IMR-90 (cell line): ENCODE results near the gene SBK3. TPM values are rescaled to one million over a fixed set of nuclear protein-coding genes. Genes with fewer than 3 reads are reported as not detected.
"Not testable (repeated sequence)": the region's sequence is repeated elsewhere in the genome, so short reads cannot be mapped to it uniquely, and the experiment has no call there.

Source experiments
- ATAC-seq: fragments of 200-7000 bp; cut with Tn5 transposase; 2 replicates; pipeline ENCODE4 v1.9.1; 2020; ENCODE audit warnings: low read depth, mild to moderate bottlenecking, moderate library complexity
- BruUV-seq: library from RNA; stranded (reverse); fragments of 400-500 nt; replicated peaks from 2 replicates; lab custom pipeline; 2021; lab: Mats Ljungman, UMichigan
- CTCF ChIA-PET: fragments of 300-600 bp; formaldehyde crosslinking; extraction: SDS; loops from one replicate; lab custom pipeline; 2021; ENCODE audit warnings: antibody characterized with exemption; lab: Yijun Ruan, JAX
- POLR2A ChIA-PET: fragments of 300-600 bp; sonication (Branson Sonifier 250); formaldehyde crosslinking; loops from one replicate; lab custom pipeline; 2022; ENCODE audit warnings: antibody characterized with exemption; ENCODE audit not compliant: unreplicated experiment; lab: Charles Lee
- DNase-seq: peaks from one replicate; pipeline ENCODE4 v3.0.0; 2013
- H2AFZ ChIP-seq: replicated peaks from 2 replicates; pipeline ENCODE3; 2013; ENCODE audit warnings: low read length, mild to moderate bottlenecking; ENCODE audit not compliant: poor library complexity
- H2AK5ac ChIP-seq: 2 replicates; pipeline ENCODE4 v1.6.1; 2013; ENCODE audit warnings: low read depth, low read length, inconsistent platforms
- H2AK9ac ChIP-seq: replicated peaks from 2 replicates; pipeline ENCODE3; 2013; ENCODE audit warnings: mild to moderate bottlenecking, low read depth, low read length, moderate library complexity; ENCODE audit not compliant: poor library complexity
- H2BK120ac ChIP-seq: 2 replicates; pipeline ENCODE4 v1.6.1; 2013; ENCODE audit warnings: low read depth, low read length, inconsistent platforms
- H2BK15ac ChIP-seq: 3 replicates; pipeline ENCODE4 v1.6.1; 2013; ENCODE audit warnings: low read depth, low read length, inconsistent platforms
- H2BK20ac ChIP-seq: 2 replicates; pipeline ENCODE4 v1.6.1; 2013; ENCODE audit warnings: low read depth, mild to moderate bottlenecking, inconsistent platforms, low read length, moderate library complexity
- H2BK5ac ChIP-seq: 2 replicates; pipeline ENCODE4 v1.6.1; 2013; ENCODE audit warnings: mild to moderate bottlenecking, low read depth, low read length, inconsistent platforms; ENCODE audit not compliant: poor library complexity, severe bottlenecking
- H3K14ac ChIP-seq: replicated peaks from 2 replicates; pipeline ENCODE4 v1.6.1; 2013; ENCODE audit warnings: low read depth, low read length, inconsistent platforms
- H3K18ac ChIP-seq: 2 replicates; pipeline ENCODE4 v1.6.1; 2013; ENCODE audit warnings: low read depth, low read length, control low read depth
- H3K23ac ChIP-seq: 2 replicates; pipeline ENCODE4 v1.6.1; 2013; ENCODE audit warnings: low read depth, low read length, inconsistent platforms
- H3K27ac ChIP-seq: 2 replicates; pipeline ENCODE4 v1.5.1; 2013; ENCODE audit warnings: mild to moderate bottlenecking, control low read depth, low read length; ENCODE audit not compliant: insufficient read depth
- H3K27me3 ChIP-seq: 2 replicates; pipeline ENCODE4 v1.6.1; 2013; ENCODE audit warnings: low read length; ENCODE audit not compliant: control insufficient read depth, insufficient read depth
- H3K36me3 ChIP-seq: 2 replicates; pipeline ENCODE4 v1.6.1; 2013; ENCODE audit warnings: low read length, mixed read lengths; ENCODE audit not compliant: control insufficient read depth, insufficient read depth
- H3K4ac ChIP-seq: 2 replicates; pipeline ENCODE4 v1.6.1; 2013; ENCODE audit warnings: low read depth, low read length, inconsistent platforms
- H3K4me1 ChIP-seq: 2 replicates; pipeline ENCODE4 v1.6.1; 2013; ENCODE audit warnings: low read length, mixed read lengths; ENCODE audit not compliant: control insufficient read depth, insufficient read depth
- H3K4me2 ChIP-seq: 2 replicates; pipeline ENCODE4 v1.6.1; 2013; ENCODE audit warnings: low read depth, mild to moderate bottlenecking, control low read depth, low read length, moderate library complexity
- H3K4me3 ChIP-seq: 2 replicates; pipeline ENCODE4 v1.5.1; 2013; ENCODE audit warnings: low read depth, mild to moderate bottlenecking, control low read depth, low read length, moderate library complexity; ENCODE audit not compliant: insufficient read depth
- H3K56ac ChIP-seq: 2 replicates; pipeline ENCODE4 v1.6.1; 2013; ENCODE audit warnings: low read length, inconsistent platforms; ENCODE audit not compliant: insufficient read depth; ENCODE audit errors: extremely low read depth
- H3K79me1 ChIP-seq, 2 experiments: 2 replicates each; pipeline ENCODE4 v1.6.1; 2013; ENCODE audit warnings: low read length in 2 of 2, inconsistent platforms in 1 of 2, low read depth in 1 of 2
- H3K9ac ChIP-seq: 2 replicates; pipeline ENCODE4 v1.6.1; 2013; ENCODE audit warnings: low read depth, low read length, control low read depth
- H3K9me1 ChIP-seq: 2 replicates; pipeline ENCODE4 v1.6.1; 2013; ENCODE audit warnings: low read length, inconsistent platforms; ENCODE audit not compliant: insufficient read depth
- H3K9me3 ChIP-seq: 2 replicates; pipeline ENCODE4 v1.6.1; 2013; ENCODE audit warnings: low read length; ENCODE audit not compliant: control insufficient read depth, insufficient read depth
- H4K20me1 ChIP-seq: 2 replicates; pipeline ENCODE4 v1.6.1; 2013; ENCODE audit warnings: low read length, inconsistent platforms; ENCODE audit not compliant: insufficient read depth
- H4K5ac ChIP-seq: 2 replicates; pipeline ENCODE4 v1.6.1; 2013; ENCODE audit warnings: mild to moderate bottlenecking, low read depth, low read length, control low read depth
- H4K8ac ChIP-seq, 2 experiments: 2 replicates each; pipeline ENCODE4 v1.6.1; 2013; ENCODE audit warnings: low read depth in 2 of 2, low read length in 2 of 2, control low read depth in 1 of 2, inconsistent platforms in 1 of 2
- H4K91ac ChIP-seq: 2 replicates; pipeline ENCODE4 v1.6.1; 2013; ENCODE audit warnings: low read depth, low read length, inconsistent platforms; ENCODE audit not compliant: insufficient read depth
- MAFK ChIP-seq: IDR thresholded peaks from 2 replicates; pipeline ENCODE4 v1.6.1; 2012; ENCODE audit warnings: low read depth, low read length, improper control_type of control experiment
- MAZ ChIP-seq: IDR thresholded peaks from 2 replicates; pipeline ENCODE4 v1.6.1; 2012; ENCODE audit warnings: low read depth, mild to moderate bottlenecking, low read length, improper control_type of control experiment, moderate library complexity, borderline replicate concordance
- NFE2L2 ChIP-seq: fragments of 150-350 bp; IDR thresholded peaks from 2 replicates; pipeline ENCODE4 v1.6.1; 2016; ENCODE audit warnings: low read depth, mild to moderate bottlenecking, low read length
- WGBS, 2 experiments: methylation state at CpG; one replicate each; pipeline versions ENCODE4 v1.1.5 to v1.1.7; 2013; ENCODE audit warnings: missing lambda C conversion rate in 2 of 2; ENCODE audit not compliant: insufficient read length in 1 of 2; ENCODE audit errors: extremely low coverage in 2 of 2; 5-methylcytosine and 5-hydroxymethylcytosine counted together
- dilution Hi-C: fragments of 300-500 bp; cut with HindIII; formaldehyde crosslinking; loops from one replicate; pipeline ENCODE4 v1.14.3; 2018; ENCODE audit warnings: low sequenced_read_pairs; ENCODE audit not compliant: unreplicated experiment
- in situ Hi-C: fragments of 300-500 bp; cut with MboI; formaldehyde crosslinking; loops from 3 replicates; pipeline ENCODE4 v1.14.3; 2019; ENCODE audit warnings: low sequenced_read_pairs, inconsistent platforms, mixed read lengths
- intact Hi-C: fragments of 100-400 bp; cut with micrococcal nuclease; formaldehyde crosslinking; loops from 2 replicates; pipeline ENCODE4 v1.10.0; 2022
- polyA plus RNA-seq, 3 experiments: library from polyadenylated mRNA; depleted of rRNA; stranded (reverse); fragments of >200 nt; gene quantifications; 2 replicates each; pipeline ENCODE4 v1.2.3, GENCODE V29; 2012; ENCODE audit warnings: low replicate concordance in 1 of 3
- total RNA-seq: library from RNA; depleted of rRNA; stranded (reverse); fragments of >200 nt; gene quantifications from 2 replicates; pipeline ENCODE4 v1.2.3, GENCODE V29; 2012

Gene SBK3
- total and polyA plus RNA-seq, 2 of the 4 experiments (the other 2 are of a cell fraction) = 0.05 to 0.18 TPM

DNA sequence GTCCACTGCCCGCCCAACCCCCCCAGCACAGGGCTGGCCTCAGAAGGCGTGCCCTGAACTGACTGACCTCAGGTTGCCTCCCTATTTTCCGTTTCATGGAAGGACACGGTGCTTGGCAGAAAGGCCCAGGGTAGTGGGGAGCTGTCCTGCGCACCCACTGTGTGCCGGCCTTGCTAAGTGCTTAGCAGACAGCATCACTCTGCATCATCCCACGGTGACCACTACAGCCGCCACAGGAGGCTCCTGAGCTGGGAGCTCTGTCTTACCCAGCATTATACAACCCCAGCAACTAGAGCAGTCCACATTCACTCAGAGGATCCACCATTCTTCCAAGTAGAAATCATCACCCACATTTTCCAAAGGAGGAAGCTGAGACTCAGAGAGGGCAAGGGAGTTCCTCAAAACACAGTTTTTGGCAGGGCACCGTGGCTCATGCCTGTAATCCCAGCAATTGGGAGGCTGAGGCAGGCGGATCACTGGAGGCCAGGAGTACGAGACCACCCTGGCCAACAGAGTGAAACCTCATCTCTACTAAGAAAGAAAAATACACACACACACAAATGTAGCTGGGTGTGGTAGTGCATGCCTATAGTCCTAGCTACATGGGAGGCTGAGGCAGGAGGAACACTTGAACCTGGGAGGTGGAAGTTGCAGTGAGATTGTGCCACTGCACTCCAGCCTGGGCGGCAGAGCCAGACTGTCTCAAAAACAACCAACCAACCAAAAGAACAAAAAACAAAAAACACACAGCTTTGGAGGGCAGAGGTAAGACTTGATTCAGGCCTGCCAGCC lies 10.0 kb downstream of the SBK3 start:
- WGBS, 2 experiments = 74% methylated on average over 4 of the region's 12 CpGs; no CpG with 5 or more reads in 1 of the 2 experiments
- H3K27me3 ChIP-seq = no peaks in the 10 kb centered on the region; the same call in 1 of the 2 replicates
- no peaks in the 10 kb centered on the region; the same call in 1 of the 2 replicates for H3K4me1 ChIP-seq
- H3K4ac ChIP-seq = no peak overlapping the region
- 0 out of 2 replicates have a peak, but pooled peaks cover 2% of the 10 kb centered on the region for H3K9me1 ChIP-seq
- in situ Hi-C loops = no loop called here
- no peaks in the 10 kb centered on the region for H3K36me3 ChIP-seq
- no peaks in the 10 kb centered on the region for H3K79me1 ChIP-seq
- no peaks in the 10 kb centered on the region for H4K20me1 ChIP-seq
- H3K27ac ChIP-seq = no peak overlapping the region
- H2BK15ac ChIP-seq = no peak overlapping the region
- ATAC-seq = no peak
- H3K4me2 ChIP-seq = no peak overlapping the region
- H3K14ac ChIP-seq = no peak overlapping the region
- H4K8ac ChIP-seq = no peak overlapping the region
- BruUV-seq = no TSS peak
- ChIA-PET POLR2A (interaction anchor here (0.5 kb wide), 1 partner anchor 39 kb away, joined by 4 read pairs; no protein-coding TSS in a partner anchor), CTCF (interaction anchor here (1.5 kb wide), 1 partner anchor 31 kb away, joined by 4 read pairs; no protein-coding TSS in a partner anchor)
- H2BK5ac ChIP-seq = no peak overlapping the region
- no peak overlapping the region for H4K91ac ChIP-seq
- no peak overlapping the region for H3K56ac ChIP-seq
- intact Hi-C loops = no loop called here
- no peak overlapping the region for H3K18ac ChIP-seq
- TF ChIP-seq MAZ = no peak
- no peak for TF ChIP-seq NFE2L2
- no peak for TF ChIP-seq MAFK
- no peak overlapping the region for H2BK20ac ChIP-seq
- no peak overlapping the region for H3K4me3 ChIP-seq
- dilution Hi-C loops = no loop called here
- no peak overlapping the region for H2BK120ac ChIP-seq
- H3K9me3 ChIP-seq = no peaks in the 10 kb centered on the region
- no peak for DNase-seq
- peak overlapping the region; percentile 51 for H2AFZ ChIP-seq
- H2AK9ac ChIP-seq = no peak overlapping the region
- H4K5ac ChIP-seq = no peak overlapping the region
- no peak overlapping the region for H3K9ac ChIP-seq
- H2AK5ac ChIP-seq = 0 out of 2 replicates have a peak overlapping the region, but pooled peaks have one; percentile 46
- no peak overlapping the region for H3K23ac ChIP-seq

DNA sequence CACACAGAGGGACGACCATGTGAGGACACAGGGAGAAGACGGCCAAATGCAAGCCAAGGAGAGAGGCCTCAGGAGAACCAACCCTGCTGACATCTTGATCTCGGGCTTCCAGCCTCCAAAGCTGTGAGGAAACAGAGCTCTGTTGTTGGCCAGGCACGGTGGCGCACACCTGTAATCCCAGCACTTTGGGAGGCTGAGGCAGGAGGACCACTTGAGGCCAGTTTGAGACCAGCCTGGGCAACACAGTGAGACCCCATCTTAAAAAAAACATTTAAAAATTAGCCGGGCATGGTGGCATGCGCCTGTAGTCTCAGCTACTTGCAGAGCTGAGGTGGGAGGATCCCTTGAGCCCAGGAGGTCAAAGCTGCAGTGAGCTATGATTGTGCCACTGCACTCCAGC lies 11.1 kb downstream of the SBK3 start:
- 86% methylated on average over 3 of the region's 7 CpGs; no CpG with 5 or more reads in 1 of the 2 experiments for WGBS, 2 experiments
- intact Hi-C loops, H3K4me3 ChIP-seq, BruUV-seq, H3K79me1 ChIP-seq, H3K9ac ChIP-seq, H3K36me3 ChIP-seq, H2BK5ac ChIP-seq, H3K9me1 ChIP-seq, H3K14ac ChIP-seq, ATAC-seq, H3K4me2 ChIP-seq, H3K18ac ChIP-seq, H4K8ac ChIP-seq, DNase-seq, H4K91ac ChIP-seq, H2AK5ac ChIP-seq, H3K27me3 ChIP-seq, dilution Hi-C loops, H2AK9ac ChIP-seq, in situ Hi-C loops, H4K20me1 ChIP-seq, H3K9me3 ChIP-seq, H3K56ac ChIP-seq, POLR2A ChIA-PET, H2BK15ac ChIP-seq, H3K23ac ChIP-seq, H4K5ac ChIP-seq, H2BK120ac ChIP-seq, H3K4me1 ChIP-seq, H3K4ac ChIP-seq, H3K27ac ChIP-seq, H2AFZ ChIP-seq, H2BK20ac ChIP-seq: not testable (repeated sequence)
- CTCF ChIA-PET = interaction anchor here (1.5 kb wide), 1 partner anchor 30 kb away, joined by 4 read pairs; no protein-coding TSS in a partner anchor
